HG03442 (cell line): ENCODE data around the gene PHF19.

Source experiments
- ATAC-seq: cut with Tn5 transposase; IDR thresholded peaks from one replicate; pipeline ENCODE4 v1.9.1; 2021; ENCODE audit warnings: mild to moderate bottlenecking, moderate library complexity; ENCODE audit not compliant: unreplicated experiment

Gene PHF19

GRCh38 chr9:120855827-120856670 is 20.9 kb downstream of the PHF19 start:
- no peak for ATAC-seq

- no peak for ATAC-seq
These were observed 22.2 kb downstream of the PHF19 start for GRCh38 chr9:120854596-120855327.

- no peak for ATAC-seq
These were observed 23.8 kb downstream of the PHF19 start for GRCh38 chr9:120853198-120853597.

- no peak for ATAC-seq
These were observed 24.6 kb downstream of the PHF19 start for GRCh38 chr9:120852240-120853010.

- ATAC-seq: no peak
These were observed 25.5 kb downstream of the PHF19 start for GRCh38 chr9:120851449-120851848.

- no peak for ATAC-seq
These were observed 26.7 kb downstream of the PHF19 start for GRCh38 chr9:120850315-120850714.

GRCh38 chr9:120846906-120847305 is 30.1 kb downstream of the PHF19 start:
- no peak for ATAC-seq

GRCh38 chr9:120846251-120846889 is 30.6 kb downstream of the PHF19 start:
- no peak for ATAC-seq

- no peak for ATAC-seq
These were observed 31.7 kb downstream of the PHF19 start for GRCh38 chr9:120845255-120845654.

GRCh38 chr9:120842685-120843485 is 34.1 kb downstream of the PHF19 start, which contains the start of gene PSMD5:
Gene PSMD5 (minus strand): TSS chr9:120842922. CDS start chr9:120842909, 13 bp downstream.
- ATAC-seq: peak; percentile 99

GRCh38 chr9:120841930-120842684 is 34.9 kb downstream of the PHF19 start:
- ATAC-seq: peak; percentile 3

GRCh38 chr9:120839146-120839545 is 37.8 kb downstream of the PHF19 start:
- no peak for ATAC-seq

GRCh38 chr9:120837921-120838320 is 39.1 kb downstream of the PHF19 start:
- no peak for ATAC-seq

GRCh38 chr9:120833325-120833724 is 43.7 kb downstream of the PHF19 start:
- ATAC-seq: no peak

GRCh38 chr9:120832807-120833206 is 44.2 kb downstream of the PHF19 start:
- no peak for ATAC-seq

- ATAC-seq: no peak
These were observed 46.1 kb downstream of the PHF19 start for GRCh38 chr9:120830865-120831264.

- no peak for ATAC-seq
These were observed 46.8 kb downstream of the PHF19 start for GRCh38 chr9:120830151-120830550.

GRCh38 chr9:120829650-120830049 is 47.3 kb downstream of the PHF19 start:
- ATAC-seq: no peak

GRCh38 chr9:120820095-120820494 is 56.9 kb downstream of the PHF19 start:
- no peak for ATAC-seq
